PC-3 (cell line): ENCODE results near the gene PHC3. TPM values are rescaled to one million over a fixed set of nuclear protein-coding genes. Genes with fewer than 3 reads are reported as not detected.

Source experiments
- ATAC-seq: fragments of 200-7000 bp; cut with Tn5 transposase; 2 replicates; pipeline ENCODE4 v1.9.1; 2020; ENCODE audit warnings: mild to moderate bottlenecking, moderate library complexity
- BruUV-seq: library from RNA; stranded (reverse); fragments of 400-500 nt; replicated peaks from 2 replicates; lab custom pipeline; 2021; lab: Mats Ljungman, UMichigan
- CTCF ChIA-PET: fragments of 300-600 bp; sonication (Branson Sonifier 250); formaldehyde crosslinking; loops from one replicate; lab custom pipeline; 2022; ENCODE audit warnings: antibody characterized with exemption; lab: Charles Lee
- POLR2A ChIA-PET: fragments of 300-600 bp; sonication (Branson Sonifier 250); formaldehyde crosslinking; loops from one replicate; lab custom pipeline; 2022; ENCODE audit warnings: antibody characterized with exemption; ENCODE audit not compliant: unreplicated experiment; lab: Charles Lee
- DNase-seq: peaks from one replicate; pipeline ENCODE4 v3.0.0-alpha.2; 2015
- H2AFZ ChIP-seq: fragments of 300-600 bp; sonication (generic); 2 replicates; pipeline ENCODE4 v1.6.0; 2016; ENCODE audit warnings: antibody characterized with exemption, low read length
- H3F3A ChIP-seq: fragments of 300-600 bp; sonication (generic); one replicate; pipeline ENCODE4 v1.6.0; 2017; ENCODE audit warnings: antibody characterized with exemption, low read length, control low read depth, mild to moderate bottlenecking; ENCODE audit not compliant: unreplicated experiment
- H3K27ac ChIP-seq: fragments of 300-600 bp; sonication (generic); 2 replicates; pipeline ENCODE4 v1.5.1; 2016; ENCODE audit warnings: mild to moderate bottlenecking, low read length
- H3K27me3 ChIP-seq: fragments of 300-600 bp; sonication (generic); 2 replicates; pipeline ENCODE4 v1.6.1; 2016; ENCODE audit warnings: low read length, mixed read lengths
- H3K36me3 ChIP-seq: fragments of 300-600 bp; sonication (generic); 2 replicates; pipeline ENCODE4 v1.6.1; 2016; ENCODE audit warnings: low read depth, mixed run types, low read length, mixed read lengths
- H3K4me1 ChIP-seq: fragments of 300-600 bp; sonication (generic); 2 replicates; pipeline ENCODE4 v1.5.1; 2016; ENCODE audit warnings: low read length; ENCODE audit not compliant: insufficient read depth
- H3K4me2 ChIP-seq: fragments of 300-600 bp; sonication (generic); 2 replicates; pipeline ENCODE4 v1.6.0; 2016; ENCODE audit warnings: low read length
- H3K4me3 ChIP-seq: fragments of 300-600 bp; sonication (generic); 2 replicates; pipeline ENCODE4 v1.5.1; 2016; ENCODE audit warnings: mild to moderate bottlenecking, low read length, mixed read lengths
- H3K79me2 ChIP-seq: fragments of 300-600 bp; sonication (generic); 2 replicates; pipeline ENCODE4 v1.6.1; 2017; ENCODE audit warnings: low read length, mixed read lengths
- H3K9ac ChIP-seq: fragments of 300-600 bp; sonication (generic); 2 replicates; pipeline ENCODE4 v1.6.0; 2016; ENCODE audit warnings: mild to moderate bottlenecking, low read length
- H3K9me2 ChIP-seq: fragments of 300-600 bp; sonication (generic); replicated peaks from 2 replicates; pipeline ENCODE4 v1.6.1; 2016; ENCODE audit warnings: mixed run types, low read length, mixed read lengths
- H3K9me3 ChIP-seq: fragments of 300-600 bp; sonication (generic); 2 replicates; pipeline ENCODE4 v1.6.1; 2016; ENCODE audit warnings: low read length, mixed read lengths
- H4K20me1 ChIP-seq: fragments of 300-600 bp; sonication (generic); 2 replicates; pipeline ENCODE4 v1.6.1; 2016; ENCODE audit warnings: low read length, mixed read lengths
- CTCF ChIP-seq: fragments of 300-600 bp; sonication (generic); conservative IDR thresholded peaks from 2 replicates; pipeline ENCODE4 v1.5.1; 2017; ENCODE audit warnings: antibody characterized with exemption, low read depth, mild to moderate bottlenecking, low read length
- EZH2 ChIP-seq: fragments of 300-600 bp; sonication (generic); IDR thresholded peaks from one replicate; pipeline ENCODE4 v1.6.1; 2017; ENCODE audit warnings: antibody characterized with exemption, mild to moderate bottlenecking, low read length; ENCODE audit not compliant: unreplicated experiment
- EZH2phosphoT487 ChIP-seq: fragments of 300-600 bp; sonication (generic); IDR thresholded peaks from 2 replicates; pipeline ENCODE4 v1.6.1; 2018; ENCODE audit warnings: mild to moderate bottlenecking, antibody characterized with exemption, low read length, borderline replicate concordance
- intact Hi-C: fragments of 100-400 bp; cut with micrococcal nuclease; formaldehyde crosslinking; loops from 2 replicates; pipeline ENCODE4 v1.9.0; 2023
- total RNA-seq: library from RNA; depleted of rRNA; stranded (reverse); fragments of >200 nt; gene quantifications from 2 replicates; pipeline ENCODE4 v1.2.3, GENCODE V29; 2014

PHC3 gene
- total RNA-seq, 1 experiment from 2014 or later = 7.5 TPM

GRCh38 chr3:170080605-170081004 is 100.9 kb downstream of the PHC3 start:
- Histone ChIP-seq H3K9me3 (no peaks in the 10 kb centered on the region), H2AFZ (no peak overlapping the region), H4K20me1 (no peaks in the 10 kb centered on the region), H3K36me3 (peaks cover 10% of the 10 kb centered on the region; the same call in 1 of the 2 replicates), H3K4me3 (no peak overlapping the region), H3K9ac (no peak overlapping the region), H3K27ac (no peak overlapping the region), H3K4me2 (no peak overlapping the region), H3F3A (no peaks in the 10 kb centered on the region), H3K4me1 (no peaks in the 10 kb centered on the region; the same call in 1 of the 2 replicates), H3K9me2 (no peaks in the 10 kb centered on the region), H3K27me3 (no peaks in the 10 kb centered on the region), H3K79me2 (no peaks in the 10 kb centered on the region)
- ChIA-PET POLR2A (no interaction called here), CTCF (no interaction called here)
- intact Hi-C loops = no loop called here
- no peak for DNase-seq
- ATAC-seq = no peak
- no peak for TF ChIP-seq EZH2phosphoT487
- TF ChIP-seq EZH2 = no peak
- TF ChIP-seq CTCF = no peak
- no TSS peak for BruUV-seq

- H3K9ac ChIP-seq = no peak overlapping the region
- H3K36me3 ChIP-seq = 0 out of 2 replicates have a peak, but pooled peaks cover 5% of the 10 kb centered on the region
- TF ChIP-seq EZH2phosphoT487 (no peak), EZH2 (no peak), CTCF (no peak)
- no peaks in the 10 kb centered on the region for H3K27me3 ChIP-seq
- H3K4me2 ChIP-seq = no peak overlapping the region
- H3K9me2 ChIP-seq = no peaks in the 10 kb centered on the region
- ChIA-PET CTCF (interaction anchor here (0.6 kb wide), 2 partner anchors 75 to 304 kb away, joined by 3 to 5 read pairs; no protein-coding TSS in a partner anchor), POLR2A (no interaction called here)
- H2AFZ ChIP-seq = no peak overlapping the region
- no TSS peak for BruUV-seq
- no peaks in the 10 kb centered on the region for H3F3A ChIP-seq
- H3K4me1 ChIP-seq = no peaks in the 10 kb centered on the region; the same call in 1 of the 2 replicates
- intact Hi-C loops = no loop called here
- no peak overlapping the region for H3K27ac ChIP-seq
- H3K4me3 ChIP-seq = no peak overlapping the region
- ATAC-seq = no peak
- H3K9me3 ChIP-seq = no peaks in the 10 kb centered on the region
- no peaks in the 10 kb centered on the region for H4K20me1 ChIP-seq
- H3K79me2 ChIP-seq = no peaks in the 10 kb centered on the region
- no peak for DNase-seq
Measured at GRCh38 chr3:170079536-170080165, 101.9 kb downstream of the PHC3 start.

GRCh38 chr3:170078620-170079281 is 102.8 kb downstream of the PHC3 start:
- Histone ChIP-seq H2AFZ (no peak overlapping the region), H3K4me2 (no peak overlapping the region), H3K27ac (no peak overlapping the region), H3K9me2 (no peaks in the 10 kb centered on the region), H3K79me2 (no peaks in the 10 kb centered on the region), H3K4me1 (no peaks in the 10 kb centered on the region; the same call in 1 of the 2 replicates), H4K20me1 (no peaks in the 10 kb centered on the region), H3F3A (no peaks in the 10 kb centered on the region), H3K9ac (no peak overlapping the region), H3K9me3 (no peaks in the 10 kb centered on the region), H3K36me3 (0 out of 2 replicates have a peak, but pooled peaks cover 1% of the 10 kb centered on the region), H3K4me3 (no peak overlapping the region), H3K27me3 (no peaks in the 10 kb centered on the region)
- TF ChIP-seq CTCF = peak; percentile 49
- TF ChIP-seq EZH2 = no peak
- no peak for TF ChIP-seq EZH2phosphoT487
- no TSS peak for BruUV-seq
- ATAC-seq (no peak), DNase-seq (peak; percentile 22)
- CTCF ChIA-PET = interaction anchor here (0.6 kb wide), 1 partner anchor 75 kb away, joined by 3 read pairs; no protein-coding TSS in a partner anchor
- POLR2A ChIA-PET = interaction anchor here (0.6 kb wide), 1 partner anchor 106 kb away, joined by 13 read pairs; no protein-coding TSS in a partner anchor
- intact Hi-C loops = no loop called here
